ENCODE data around the gene S100PBP.

DNA sequence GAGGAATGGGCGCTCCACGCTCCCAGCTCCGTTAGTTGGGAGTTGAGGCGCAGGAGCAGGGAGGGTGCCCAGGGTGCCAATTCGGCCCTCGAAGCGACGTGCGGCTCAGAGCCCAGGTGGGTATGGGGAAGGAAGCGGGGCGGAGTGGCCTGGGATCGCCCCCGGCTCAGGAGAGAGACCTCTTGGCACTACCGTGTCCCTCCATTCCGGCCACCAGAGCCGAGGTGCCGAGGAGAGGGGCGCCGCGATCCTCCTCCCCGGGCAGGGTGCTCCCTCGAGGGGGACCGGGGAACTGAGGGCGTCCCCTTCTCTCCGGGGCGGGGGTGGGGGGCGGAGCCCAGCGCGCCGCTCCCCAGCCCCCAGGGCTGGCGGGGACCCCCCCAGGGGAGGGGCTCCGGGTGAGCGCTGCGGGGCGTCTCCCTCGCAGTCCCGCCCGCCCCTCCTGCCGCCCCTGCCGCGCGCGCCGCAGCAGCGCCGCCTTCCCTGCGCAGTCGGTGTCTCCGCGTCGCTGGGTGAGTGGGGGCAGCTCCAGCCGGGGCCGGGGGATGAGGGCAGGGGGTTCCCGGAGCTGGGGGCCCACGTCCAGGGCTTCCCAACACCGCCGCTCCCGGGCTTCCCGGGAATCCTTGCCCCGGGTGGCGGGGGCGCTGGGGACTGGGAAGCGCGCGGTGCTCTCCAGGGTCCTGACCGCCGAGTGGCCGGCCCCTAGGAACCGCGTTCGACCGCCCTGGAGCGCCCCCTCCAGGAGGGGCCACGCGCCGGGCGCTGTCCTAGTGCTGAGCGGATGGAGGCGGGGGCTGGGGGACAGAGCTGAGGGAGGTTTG is 68.8 kb downstream of the S100PBP start, which contains the start of gene HPCA:
- TF ChIP-seq RNF2 (IDR thresholded peaks at IDR 0.05; ENCODE audit: borderline replicate concordance, low read depth) (no peak), ELK1 (IDR thresholded peaks at IDR 0.05; ENCODE audit: low read depth, low read length) (no peak), JUNB (IDR thresholded peaks at IDR 0.05) (no peak)
- TF ChIP-seq, protein P1, sequence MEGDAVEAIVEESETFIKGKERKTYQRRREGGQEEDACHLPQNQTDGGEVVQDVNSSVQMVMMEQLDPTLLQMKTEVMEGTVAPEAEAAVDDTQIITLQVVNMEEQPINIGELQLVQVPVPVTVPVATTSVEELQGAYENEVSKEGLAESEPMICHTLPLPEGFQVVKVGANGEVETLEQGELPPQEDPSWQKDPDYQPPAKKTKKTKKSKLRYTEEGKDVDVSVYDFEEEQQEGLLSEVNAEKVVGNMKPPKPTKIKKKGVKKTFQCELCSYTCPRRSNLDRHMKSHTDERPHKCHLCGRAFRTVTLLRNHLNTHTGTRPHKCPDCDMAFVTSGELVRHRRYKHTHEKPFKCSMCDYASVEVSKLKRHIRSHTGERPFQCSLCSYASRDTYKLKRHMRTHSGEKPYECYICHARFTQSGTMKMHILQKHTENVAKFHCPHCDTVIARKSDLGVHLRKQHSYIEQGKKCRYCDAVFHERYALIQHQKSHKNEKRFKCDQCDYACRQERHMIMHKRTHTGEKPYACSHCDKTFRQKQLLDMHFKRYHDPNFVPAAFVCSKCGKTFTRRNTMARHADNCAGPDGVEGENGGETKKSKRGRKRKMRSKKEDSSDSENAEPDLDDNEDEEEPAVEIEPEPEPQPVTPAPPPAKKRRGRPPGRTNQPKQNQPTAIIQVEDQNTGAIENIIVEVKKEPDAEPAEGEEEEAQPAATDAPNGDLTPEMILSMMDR (IDR thresholded peaks at IDR 0.05) = peak; percentile 36
- TF ChIP-seq, protein P2, sequence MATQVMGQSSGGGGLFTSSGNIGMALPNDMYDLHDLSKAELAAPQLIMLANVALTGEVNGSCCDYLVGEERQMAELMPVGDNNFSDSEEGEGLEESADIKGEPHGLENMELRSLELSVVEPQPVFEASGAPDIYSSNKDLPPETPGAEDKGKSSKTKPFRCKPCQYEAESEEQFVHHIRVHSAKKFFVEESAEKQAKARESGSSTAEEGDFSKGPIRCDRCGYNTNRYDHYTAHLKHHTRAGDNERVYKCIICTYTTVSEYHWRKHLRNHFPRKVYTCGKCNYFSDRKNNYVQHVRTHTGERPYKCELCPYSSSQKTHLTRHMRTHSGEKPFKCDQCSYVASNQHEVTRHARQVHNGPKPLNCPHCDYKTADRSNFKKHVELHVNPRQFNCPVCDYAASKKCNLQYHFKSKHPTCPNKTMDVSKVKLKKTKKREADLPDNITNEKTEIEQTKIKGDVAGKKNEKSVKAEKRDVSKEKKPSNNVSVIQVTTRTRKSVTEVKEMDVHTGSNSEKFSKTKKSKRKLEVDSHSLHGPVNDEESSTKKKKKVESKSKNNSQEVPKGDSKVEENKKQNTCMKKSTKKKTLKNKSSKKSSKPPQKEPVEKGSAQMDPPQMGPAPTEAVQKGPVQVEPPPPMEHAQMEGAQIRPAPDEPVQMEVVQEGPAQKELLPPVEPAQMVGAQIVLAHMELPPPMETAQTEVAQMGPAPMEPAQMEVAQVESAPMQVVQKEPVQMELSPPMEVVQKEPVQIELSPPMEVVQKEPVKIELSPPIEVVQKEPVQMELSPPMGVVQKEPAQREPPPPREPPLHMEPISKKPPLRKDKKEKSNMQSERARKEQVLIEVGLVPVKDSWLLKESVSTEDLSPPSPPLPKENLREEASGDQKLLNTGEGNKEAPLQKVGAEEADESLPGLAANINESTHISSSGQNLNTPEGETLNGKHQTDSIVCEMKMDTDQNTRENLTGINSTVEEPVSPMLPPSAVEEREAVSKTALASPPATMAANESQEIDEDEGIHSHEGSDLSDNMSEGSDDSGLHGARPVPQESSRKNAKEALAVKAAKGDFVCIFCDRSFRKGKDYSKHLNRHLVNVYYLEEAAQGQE (IDR thresholded peaks at IDR 0.05) = peak; percentile 99

Data from A549 (cell line).